Upper lobe of left lung (tissue), 6 donors: ENCODE data around the gene PRICKLE3. TPM values are rescaled to one million over a fixed set of nuclear protein-coding genes. Genes with fewer than 3 reads are reported as not detected.

ENCODE experiments used
- ATAC-seq, 2 donors: fragments of 200-7000 bp; cut with Tn5 transposase; one replicate each; pipeline ENCODE4 v1.9.1; 2022; ENCODE audit warnings: mild to moderate bottlenecking in 2 of 2, moderate library complexity in 2 of 2; ENCODE audit not compliant: low FRiP score in 2 of 2
- DNase-seq, 2 donors: peaks; one replicate each; pipeline ENCODE4 v3.0.0-alpha.2; 2019 to 2020
- H3K27ac ChIP-seq, 4 donors: fragments of 200-600 bp; sonication (generic); one replicate each; pipeline ENCODE4 v1.5.1; 2016 to 2019
- H3K27me3 ChIP-seq, 4 donors: fragments of 200-600 bp; sonication (generic); one replicate each; pipeline ENCODE4 v1.5.1; 2017 to 2019
- H3K36me3 ChIP-seq, 4 donors: fragments of 200-600 bp; sonication (generic); one replicate each; pipeline ENCODE4 v1.5.1; 2016 to 2019
- H3K4me1 ChIP-seq, 4 donors: fragments of 200-600 bp; sonication (generic); one replicate each; pipeline ENCODE4 v1.5.1; 2018 to 2019
- H3K4me3 ChIP-seq, 4 donors: fragments of 200-600 bp; sonication (generic); one replicate each; pipeline ENCODE4 v1.5.1; 2017 to 2019; ENCODE audit warnings: mild to moderate bottlenecking in 2 of 4, moderate library complexity in 1 of 4
- H3K9me3 ChIP-seq, 4 donors: fragments of 200-600 bp; sonication (generic); one replicate each; pipeline ENCODE4 v1.5.1; 2018 to 2019
- EP300 ChIP-seq, 4 donors: sonication (generic); formaldehyde crosslinking; IDR thresholded peaks; one replicate each; pipeline ENCODE4 v1.5.1; 2017; ENCODE audit warnings: antibody characterized with exemption in 4 of 4, control low read depth in 2 of 4
- POLR2A ChIP-seq, 4 donors: fragments of 450-650 bp; IDR thresholded peaks; one replicate each; pipeline ENCODE4 v1.5.1; 2016 to 2017; ENCODE audit warnings: antibody characterized with exemption in 4 of 4, mild to moderate bottlenecking in 2 of 4
- POLR2AphosphoS5 ChIP-seq, 2 donors: sonication (generic); formaldehyde crosslinking; IDR thresholded peaks; one replicate each; pipeline ENCODE4 v1.5.1; 2017; ENCODE audit warnings: antibody characterized with exemption in 2 of 2
- WGBS, 2 donors: methylation state at CpG; one replicate each; pipeline ENCODE4 v1.1.5; 2017 to 2018; 5-methylcytosine and 5-hydroxymethylcytosine counted together
- total RNA-seq, 6 donors: library from RNA; depleted of rRNA in 4 of 6; stranded (reverse); fragments of >200 nt in 4 of 6; gene quantifications; one replicate each; pipeline versions ENCODE4 v1.1.0 to v1.2.1, GENCODE V29; 2016 to 2021
- TF ChIP-seq, protein P1 (sequence below), 6 experiments: fragments of 450-650 bp in 4 of 6; fragments of 200-600 bp in 2 of 6; sonication (generic) in 2 of 6; IDR thresholded peaks; one replicate each; pipeline ENCODE4 v1.5.1; 2016 to 2019; ENCODE audit warnings: antibody characterized with exemption in 6 of 6
- donor health status: DM: no; HTN: no; CAD: no; lungs with moderate emphysema.
- donor health status: DM: no; HTN: yes; CAD: no; lungs with severe emphysema.

The PRICKLE3 gene
- total RNA-seq, 6 donors from 2014 or later: 14.4 to 43.0 (median 19.7) TPM

- DNase-seq (no peak), ATAC-seq (peak in 1 of 2 donors; percentile 9)
- TF ChIP-seq POLR2A (IDR thresholded peaks at IDR 0.05) (no peak), POLR2AphosphoS5 (IDR thresholded peaks at IDR 0.05) (no peak), EP300 (IDR thresholded peaks at IDR 0.05) (no peak)
- TF ChIP-seq, protein P1, sequence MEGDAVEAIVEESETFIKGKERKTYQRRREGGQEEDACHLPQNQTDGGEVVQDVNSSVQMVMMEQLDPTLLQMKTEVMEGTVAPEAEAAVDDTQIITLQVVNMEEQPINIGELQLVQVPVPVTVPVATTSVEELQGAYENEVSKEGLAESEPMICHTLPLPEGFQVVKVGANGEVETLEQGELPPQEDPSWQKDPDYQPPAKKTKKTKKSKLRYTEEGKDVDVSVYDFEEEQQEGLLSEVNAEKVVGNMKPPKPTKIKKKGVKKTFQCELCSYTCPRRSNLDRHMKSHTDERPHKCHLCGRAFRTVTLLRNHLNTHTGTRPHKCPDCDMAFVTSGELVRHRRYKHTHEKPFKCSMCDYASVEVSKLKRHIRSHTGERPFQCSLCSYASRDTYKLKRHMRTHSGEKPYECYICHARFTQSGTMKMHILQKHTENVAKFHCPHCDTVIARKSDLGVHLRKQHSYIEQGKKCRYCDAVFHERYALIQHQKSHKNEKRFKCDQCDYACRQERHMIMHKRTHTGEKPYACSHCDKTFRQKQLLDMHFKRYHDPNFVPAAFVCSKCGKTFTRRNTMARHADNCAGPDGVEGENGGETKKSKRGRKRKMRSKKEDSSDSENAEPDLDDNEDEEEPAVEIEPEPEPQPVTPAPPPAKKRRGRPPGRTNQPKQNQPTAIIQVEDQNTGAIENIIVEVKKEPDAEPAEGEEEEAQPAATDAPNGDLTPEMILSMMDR (IDR thresholded peaks at IDR 0.05): no peak
Observed at GRCh38 chrX:49177873-49178480, 8.2 kb downstream of the PRICKLE3 start.

GRCh38 chrX:49177338-49177833 lies 8.8 kb downstream of the PRICKLE3 start:
- Histone ChIP-seq H3K4me1 (peaks cover 3 to 11% (median 5%) of the 10 kb centered on the region in 4 donors), H3K4me3 (no peak overlapping the region), H3K27ac (peak overlapping the region; percentile 30 to 73 (median 56)), H3K36me3 (peaks cover 0 to 65% (median 18%) of the 10 kb centered on the region in 4 donors), H3K9me3 (no peaks in the 10 kb centered on the region), H3K27me3 (no peaks in the 10 kb centered on the region)
- ATAC-seq (peak; percentile 38 to 50), DNase-seq (peak in 1 of 2 donors; percentile 65)
- no peak for TF ChIP-seq POLR2AphosphoS5 (IDR thresholded peaks at IDR 0.05)
- TF ChIP-seq, protein P1 (IDR thresholded peaks at IDR 0.05): peak in 1 of 6 experiments; percentile 29
- WGBS, 2 donors: 48 to 65% methylated on average over 4 of the region's 4 CpGs

More at GRCh38 chrX:49177873-49178480, 8.2 kb downstream of the PRICKLE3 start:
- Histone ChIP-seq H3K27me3 (no peaks in the 10 kb centered on the region), H3K4me1 (peaks cover 3 to 11% (median 5%) of the 10 kb centered on the region in 4 donors), H3K9me3 (no peaks in the 10 kb centered on the region), H3K27ac (peak overlapping the region in 2 of 4 donors; percentile 30 to 68), H3K36me3 (peaks cover 0 to 69% (median 18%) of the 10 kb centered on the region in 4 donors), H3K4me3 (no peak overlapping the region)
- 60 to 88% methylated on average over 2 to 18 of the region's 23 CpGs for WGBS, 2 donors

GRCh38 chrX:49176421-49177326 lies 9.5 kb downstream of the PRICKLE3 start:
- Histone ChIP-seq H3K27ac (peak overlapping the region; percentile 30 to 73 (median 56)), H3K4me3 (no peak overlapping the region), H3K9me3 (peaks cover 0 to 3% (median 0%) of the 10 kb centered on the region in 4 donors), H3K27me3 (no peaks in the 10 kb centered on the region), H3K4me1 (peaks cover 3 to 11% (median 5%) of the 10 kb centered on the region in 4 donors), H3K36me3 (peaks cover 0 to 61% (median 18%) of the 10 kb centered on the region in 4 donors)
- 64 to 65% methylated on average over 12 to 27 of the region's 27 CpGs for WGBS, 2 donors
- ATAC-seq (peak in 1 of 2 donors; percentile 37), DNase-seq (peak; percentile 49 to 82)
- TF ChIP-seq EP300 (IDR thresholded peaks at IDR 0.05) (no peak), POLR2AphosphoS5 (IDR thresholded peaks at IDR 0.05) (no peak), POLR2A (IDR thresholded peaks at IDR 0.05) (no peak)
- TF ChIP-seq, protein P1 (IDR thresholded peaks at IDR 0.05): no peak

GRCh38 chrX:49175435-49176274 lies 10.5 kb downstream of the PRICKLE3 start:
- Histone ChIP-seq H3K27ac (peak overlapping the region in 2 of 4 donors; percentile 68 to 73), H3K4me1 (peaks cover 3 to 11% (median 5%) of the 10 kb centered on the region in 4 donors), H3K36me3 (peaks cover 0 to 55% (median 18%) of the 10 kb centered on the region in 4 donors), H3K9me3 (peaks cover 0 to 5% (median 0%) of the 10 kb centered on the region in 4 donors), H3K27me3 (no peaks in the 10 kb centered on the region), H3K4me3 (no peak overlapping the region)
- DNase-seq (peak in 1 of 2 donors; percentile 53), ATAC-seq (no peak)
- 89 to 90% methylated on average over 22 to 43 of the region's 43 CpGs for WGBS, 2 donors
- no peak for TF ChIP-seq POLR2A (IDR thresholded peaks at IDR 0.05)
- TF ChIP-seq, protein P1 (IDR thresholded peaks at IDR 0.05): no peak
- TF ChIP-seq EP300 (IDR thresholded peaks at IDR 0.05): no peak
- no peak for TF ChIP-seq POLR2AphosphoS5 (IDR thresholded peaks at IDR 0.05)
